ENCODE results near the gene SPAG4. TPM values are rescaled to one million over a fixed set of nuclear protein-coding genes. Genes with fewer than 3 reads are reported as not detected.

The SPAG4 gene
- total RNA-seq, 1 donor from 2014 or later = 1.2 TPM

- DNase-seq (ENCODE audit: low read depth) = no peak
These were observed 28.2 kb upstream of the SPAG4 start for GRCh38 chr20:35587436-35587835.

GRCh38 chr20:35588397-35588796, 27.2 kb upstream of the SPAG4 start:
- no peaks in the 10 kb centered on the region for H3K9me3 ChIP-seq (ENCODE audit: insufficient read depth, low read depth, low read length)
- H3K36me3 ChIP-seq (ENCODE audit: insufficient read depth, low read length) = no peaks in the 10 kb centered on the region
- TF ChIP-seq CTCF (IDR thresholded peaks at IDR 0.05; ENCODE audit: insufficient read depth, low read depth, low read length) (no peak), EZH2 (IDR thresholded peaks at IDR 0.05; ENCODE audit: insufficient read depth, low read length) (no peak)
- DNase-seq (ENCODE audit: low read depth) = no peak
- no peaks in the 10 kb centered on the region for H3K4me1 ChIP-seq (ENCODE audit: insufficient read depth, low read length)
- no peak overlapping the region for H3K4me3 ChIP-seq (ENCODE audit: insufficient read depth, low read depth, low read length)
- H4K20me1 ChIP-seq (ENCODE audit: insufficient read depth, low read length) = no peaks in the 10 kb centered on the region
- no peaks in the 10 kb centered on the region for H3K27me3 ChIP-seq (ENCODE audit: insufficient read depth, low read length)
- no peaks in the 10 kb centered on the region for H3K27me3 Mint-ChIP-seq (ENCODE audit: low read depth, unreplicated experiment)
- H3K4me1 Mint-ChIP-seq (ENCODE audit: low read depth, unreplicated experiment) = peaks cover 2% of the 10 kb centered on the region
- no peak overlapping the region for H2AFZ ChIP-seq (ENCODE audit: low read depth, low read length)
- no peak for FAIRE-seq
- no peak overlapping the region for H3K4me2 ChIP-seq (ENCODE audit: low read length)
- no peak overlapping the region for H3K4me3 Mint-ChIP-seq (ENCODE audit: unreplicated experiment)
- H3K36me3 Mint-ChIP-seq (ENCODE audit: low read depth, unreplicated experiment) = no peaks in the 10 kb centered on the region
- no peak overlapping the region for H3K9ac ChIP-seq (ENCODE audit: low read length)
- peaks cover 6% of the 10 kb centered on the region for H3K9me3 Mint-ChIP-seq (ENCODE audit: unreplicated experiment)
- H3K27ac ChIP-seq (ENCODE audit: low read depth, low read length) = no peak overlapping the region
- no peaks in the 10 kb centered on the region for H3K79me2 ChIP-seq (ENCODE audit: insufficient read depth, low read length)
- no peak overlapping the region for H3K27ac Mint-ChIP-seq (ENCODE audit: unreplicated experiment)

More at GRCh38 chr20:35587436-35587835, 28.2 kb upstream of the SPAG4 start:
- TF ChIP-seq EZH2 (IDR thresholded peaks at IDR 0.05; ENCODE audit: insufficient read depth, low read length) (no peak), CTCF (IDR thresholded peaks at IDR 0.05; ENCODE audit: insufficient read depth, low read depth, low read length) (no peak)
- Histone ChIP-seq H3K4me1 (ENCODE audit: insufficient read depth, low read length) (no peaks in the 10 kb centered on the region), H3K9me3 (ENCODE audit: insufficient read depth, low read depth, low read length) (no peaks in the 10 kb centered on the region), H3K27ac (ENCODE audit: low read depth, low read length) (no peak overlapping the region), H3K27me3 (ENCODE audit: insufficient read depth, low read length) (no peaks in the 10 kb centered on the region), H3K36me3 (ENCODE audit: insufficient read depth, low read length) (no peaks in the 10 kb centered on the region), H2AFZ (ENCODE audit: low read depth, low read length) (no peak overlapping the region), H3K4me2 (ENCODE audit: low read length) (no peak overlapping the region), H3K79me2 (ENCODE audit: insufficient read depth, low read length) (no peaks in the 10 kb centered on the region), H3K4me3 (ENCODE audit: insufficient read depth, low read depth, low read length) (no peak overlapping the region), H4K20me1 (ENCODE audit: insufficient read depth, low read length) (no peaks in the 10 kb centered on the region), H3K9ac (ENCODE audit: low read length) (no peak overlapping the region)
- no peak for FAIRE-seq
- H3K4me1 Mint-ChIP-seq (ENCODE audit: low read depth, unreplicated experiment) = peaks cover 1% of the 10 kb centered on the region
- no peak overlapping the region for H3K27ac Mint-ChIP-seq (ENCODE audit: unreplicated experiment)
- H3K9me3 Mint-ChIP-seq (ENCODE audit: unreplicated experiment) = peaks cover 6% of the 10 kb centered on the region
- H3K27me3 Mint-ChIP-seq (ENCODE audit: low read depth, unreplicated experiment) = no peaks in the 10 kb centered on the region
- H3K36me3 Mint-ChIP-seq (ENCODE audit: low read depth, unreplicated experiment) = peaks cover 2% of the 10 kb centered on the region
- no peak overlapping the region for H3K4me3 Mint-ChIP-seq (ENCODE audit: unreplicated experiment)

- H3K4me3 ChIP-seq (ENCODE audit: insufficient read depth, low read depth, low read length) = no peak overlapping the region
- peaks cover 4% of the 10 kb centered on the region for H3K4me1 Mint-ChIP-seq (ENCODE audit: low read depth, unreplicated experiment)
- H4K20me1 ChIP-seq (ENCODE audit: insufficient read depth, low read length) = no peaks in the 10 kb centered on the region
- H3K27me3 Mint-ChIP-seq (ENCODE audit: low read depth, unreplicated experiment) = peaks cover 24% of the 10 kb centered on the region
- H3K27ac ChIP-seq (ENCODE audit: low read depth, low read length) = no peak overlapping the region
- no peak overlapping the region for H3K27ac Mint-ChIP-seq (ENCODE audit: unreplicated experiment)
- no peak overlapping the region for H3K4me2 ChIP-seq (ENCODE audit: low read length)
- no peaks in the 10 kb centered on the region for H3K9me3 ChIP-seq (ENCODE audit: insufficient read depth, low read depth, low read length)
- no peak overlapping the region for H3K4me3 Mint-ChIP-seq (ENCODE audit: unreplicated experiment)
- no peaks in the 10 kb centered on the region for H3K4me1 ChIP-seq (ENCODE audit: insufficient read depth, low read length)
- peaks cover 1% of the 10 kb centered on the region for H3K27me3 ChIP-seq (ENCODE audit: insufficient read depth, low read length)
- H2AFZ ChIP-seq (ENCODE audit: low read depth, low read length) = no peak overlapping the region
- no peak overlapping the region for H3K9ac ChIP-seq (ENCODE audit: low read length)
- H3K79me2 ChIP-seq (ENCODE audit: insufficient read depth, low read length) = no peaks in the 10 kb centered on the region
- peaks cover 4% of the 10 kb centered on the region for H3K9me3 Mint-ChIP-seq (ENCODE audit: unreplicated experiment)
- FAIRE-seq (no peak), DNase-seq (ENCODE audit: low read depth) (no peak)
- no peaks in the 10 kb centered on the region for H3K36me3 ChIP-seq (ENCODE audit: insufficient read depth, low read length)
- H3K36me3 Mint-ChIP-seq (ENCODE audit: low read depth, unreplicated experiment) = peaks cover under 1% of the 10 kb centered on the region
- no peak for TF ChIP-seq CTCF (IDR thresholded peaks at IDR 0.05; ENCODE audit: insufficient read depth, low read depth, low read length)
- no peak for TF ChIP-seq EZH2 (IDR thresholded peaks at IDR 0.05; ENCODE audit: insufficient read depth, low read length)
These were observed 23.2 kb upstream of the SPAG4 start for GRCh38 chr20:35592339-35592974.

Measured in astrocyte (in vitro differentiated cells and primary cell).